HL-60 (cell line): Measurements from ENCODE around the gene ZNF546.

ENCODE experiments used
- DNase-seq, 2 experiments: peaks; one replicate each; pipeline ENCODE4 v3.0.0-alpha.2; 2010 to 2020; ENCODE audit warnings: low read depth in 1 of 2, low spot score in 1 of 2
- H3K27ac ChIP-seq: fragments of 250-450 bp; sonication (Bioruptor Pico); replicated peaks from 2 replicates; pipeline ENCODE4 v1.5.1; 2020; ENCODE audit warnings: mild to moderate bottlenecking, moderate library complexity
- H3K27me3 ChIP-seq: fragments of 250-450 bp; sonication (Bioruptor Pico); 2 replicates; pipeline ENCODE4 v1.5.1; 2021; ENCODE audit warnings: mild to moderate bottlenecking, moderate library complexity; ENCODE audit not compliant: insufficient read depth, poor library complexity, severe bottlenecking
- H3K4me3 ChIP-seq: replicated peaks from 2 replicates; pipeline ENCODE4 v1.5.1; 2011; ENCODE audit warnings: mild to moderate bottlenecking, control low read depth, low read length; ENCODE audit not compliant: insufficient read depth
- GABPA ChIP-seq: IDR thresholded peaks from 2 replicates; pipeline ENCODE4 v1.6.1; 2012; ENCODE audit warnings: low read depth
- POLR2AphosphoS5 ChIP-seq: IDR thresholded peaks from 2 replicates; pipeline ENCODE4 v1.6.1; 2012; ENCODE audit warnings: low read depth
- SPI1 ChIP-seq: IDR thresholded peaks from 2 replicates; pipeline ENCODE4 v1.6.1; 2012; ENCODE audit warnings: low read depth, mild to moderate bottlenecking, borderline replicate concordance
- TF ChIP-seq, protein P1 (sequence below): IDR thresholded peaks from one replicate; pipeline ENCODE4 v1.5.1; 2011; ENCODE audit warnings: low read length, control low read depth, inconsistent platforms; ENCODE audit not compliant: insufficient read depth
- TF ChIP-seq, protein P2 (sequence below): IDR thresholded peaks from 2 replicates; pipeline ENCODE4 v1.6.1; 2012; ENCODE audit warnings: low read depth; ENCODE audit not compliant: insufficient replicate concordance

Gene ZNF546

GRCh38 chr19:39974377-39975155 is 22.3 kb upstream of the ZNF546 start:
- Histone ChIP-seq H3K27me3 (no peaks in the 10 kb centered on the region), H3K27ac (no peak overlapping the region), H3K4me3 (no peak overlapping the region)
- DNase-seq: no peak
- TF ChIP-seq, protein P1, sequence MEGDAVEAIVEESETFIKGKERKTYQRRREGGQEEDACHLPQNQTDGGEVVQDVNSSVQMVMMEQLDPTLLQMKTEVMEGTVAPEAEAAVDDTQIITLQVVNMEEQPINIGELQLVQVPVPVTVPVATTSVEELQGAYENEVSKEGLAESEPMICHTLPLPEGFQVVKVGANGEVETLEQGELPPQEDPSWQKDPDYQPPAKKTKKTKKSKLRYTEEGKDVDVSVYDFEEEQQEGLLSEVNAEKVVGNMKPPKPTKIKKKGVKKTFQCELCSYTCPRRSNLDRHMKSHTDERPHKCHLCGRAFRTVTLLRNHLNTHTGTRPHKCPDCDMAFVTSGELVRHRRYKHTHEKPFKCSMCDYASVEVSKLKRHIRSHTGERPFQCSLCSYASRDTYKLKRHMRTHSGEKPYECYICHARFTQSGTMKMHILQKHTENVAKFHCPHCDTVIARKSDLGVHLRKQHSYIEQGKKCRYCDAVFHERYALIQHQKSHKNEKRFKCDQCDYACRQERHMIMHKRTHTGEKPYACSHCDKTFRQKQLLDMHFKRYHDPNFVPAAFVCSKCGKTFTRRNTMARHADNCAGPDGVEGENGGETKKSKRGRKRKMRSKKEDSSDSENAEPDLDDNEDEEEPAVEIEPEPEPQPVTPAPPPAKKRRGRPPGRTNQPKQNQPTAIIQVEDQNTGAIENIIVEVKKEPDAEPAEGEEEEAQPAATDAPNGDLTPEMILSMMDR: no peak
- no peak for TF ChIP-seq POLR2AphosphoS5
- TF ChIP-seq, protein P2, sequence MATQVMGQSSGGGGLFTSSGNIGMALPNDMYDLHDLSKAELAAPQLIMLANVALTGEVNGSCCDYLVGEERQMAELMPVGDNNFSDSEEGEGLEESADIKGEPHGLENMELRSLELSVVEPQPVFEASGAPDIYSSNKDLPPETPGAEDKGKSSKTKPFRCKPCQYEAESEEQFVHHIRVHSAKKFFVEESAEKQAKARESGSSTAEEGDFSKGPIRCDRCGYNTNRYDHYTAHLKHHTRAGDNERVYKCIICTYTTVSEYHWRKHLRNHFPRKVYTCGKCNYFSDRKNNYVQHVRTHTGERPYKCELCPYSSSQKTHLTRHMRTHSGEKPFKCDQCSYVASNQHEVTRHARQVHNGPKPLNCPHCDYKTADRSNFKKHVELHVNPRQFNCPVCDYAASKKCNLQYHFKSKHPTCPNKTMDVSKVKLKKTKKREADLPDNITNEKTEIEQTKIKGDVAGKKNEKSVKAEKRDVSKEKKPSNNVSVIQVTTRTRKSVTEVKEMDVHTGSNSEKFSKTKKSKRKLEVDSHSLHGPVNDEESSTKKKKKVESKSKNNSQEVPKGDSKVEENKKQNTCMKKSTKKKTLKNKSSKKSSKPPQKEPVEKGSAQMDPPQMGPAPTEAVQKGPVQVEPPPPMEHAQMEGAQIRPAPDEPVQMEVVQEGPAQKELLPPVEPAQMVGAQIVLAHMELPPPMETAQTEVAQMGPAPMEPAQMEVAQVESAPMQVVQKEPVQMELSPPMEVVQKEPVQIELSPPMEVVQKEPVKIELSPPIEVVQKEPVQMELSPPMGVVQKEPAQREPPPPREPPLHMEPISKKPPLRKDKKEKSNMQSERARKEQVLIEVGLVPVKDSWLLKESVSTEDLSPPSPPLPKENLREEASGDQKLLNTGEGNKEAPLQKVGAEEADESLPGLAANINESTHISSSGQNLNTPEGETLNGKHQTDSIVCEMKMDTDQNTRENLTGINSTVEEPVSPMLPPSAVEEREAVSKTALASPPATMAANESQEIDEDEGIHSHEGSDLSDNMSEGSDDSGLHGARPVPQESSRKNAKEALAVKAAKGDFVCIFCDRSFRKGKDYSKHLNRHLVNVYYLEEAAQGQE: no peak
- no peak for TF ChIP-seq GABPA
- no peak for TF ChIP-seq SPI1

DNA sequence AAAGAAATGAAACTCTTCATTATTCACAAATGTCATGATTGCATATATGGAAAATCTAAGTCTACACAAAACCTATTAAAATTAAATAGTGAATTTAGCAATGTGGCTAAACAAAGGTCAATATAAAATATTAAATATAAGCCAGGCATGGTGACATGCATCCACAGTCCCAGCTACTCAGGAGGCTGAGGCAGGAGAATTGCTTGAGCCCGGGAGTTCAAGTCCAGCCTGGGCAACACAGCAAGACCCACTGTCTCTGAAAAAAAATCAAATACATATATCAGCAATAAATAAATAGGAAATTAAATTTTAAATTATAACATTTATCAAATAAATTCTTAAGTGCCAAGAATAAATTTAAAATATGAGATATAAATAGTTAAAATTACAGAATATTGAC is 14.0 kb upstream of the ZNF546 start:
- Histone ChIP-seq H3K27me3 (no peaks in the 10 kb centered on the region), H3K4me3 (no peak overlapping the region), H3K27ac (no peak overlapping the region)
- DNase-seq: no peak
- no peak for TF ChIP-seq POLR2AphosphoS5
- TF ChIP-seq, protein P1: no peak
- TF ChIP-seq SPI1: no peak
- TF ChIP-seq GABPA: no peak
- TF ChIP-seq, protein P2: no peak

DNA sequence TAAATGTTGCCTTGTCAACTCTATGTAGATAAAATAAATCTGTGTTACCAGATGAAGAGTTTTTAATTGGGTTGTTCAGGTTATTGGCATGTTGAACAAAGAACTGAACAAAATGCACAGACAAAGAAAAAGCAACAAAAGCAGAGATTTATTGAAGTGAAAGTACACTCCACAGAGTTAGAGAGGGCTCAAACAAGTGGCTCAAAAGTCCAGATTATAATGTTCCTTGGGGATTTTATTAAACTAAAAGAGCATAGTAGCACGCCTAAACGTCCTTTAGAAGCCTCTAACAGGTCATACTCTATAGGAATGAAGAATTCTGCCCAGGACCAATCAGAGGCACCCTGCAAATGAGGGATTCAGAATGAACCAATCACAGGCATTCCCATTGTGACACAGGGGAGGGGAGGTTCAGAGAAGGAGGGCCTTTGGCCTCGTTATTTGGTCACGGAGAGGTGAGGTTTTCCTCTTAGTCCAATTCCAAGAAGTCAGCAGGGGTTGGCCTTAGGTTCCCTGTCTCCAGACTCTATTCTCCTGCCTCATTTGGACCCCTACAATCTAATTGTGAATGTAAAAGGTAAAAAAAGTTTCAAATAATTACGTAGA is 13.1 kb upstream of the ZNF546 start:
- H3K4me3 ChIP-seq: no peak overlapping the region
- H3K27ac ChIP-seq: no peak overlapping the region
- H3K27me3 ChIP-seq: no peaks in the 10 kb centered on the region
- no peak for DNase-seq
- TF ChIP-seq POLR2AphosphoS5: no peak
- TF ChIP-seq SPI1: no peak
- TF ChIP-seq, protein P2: no peak
- TF ChIP-seq, protein P1: no peak
- TF ChIP-seq GABPA: no peak
